Activated T-helper 17 cell treated with anti-CD3 and anti-CD28 coated beads, Interleukin-2, amount 50 U/mL, for 72 hours (primary cell): ENCODE data around the gene SPAAR. TPM values are rescaled to one million over a fixed set of nuclear protein-coding genes. Genes with fewer than 3 reads are reported as not detected.
"Not testable (repeated sequence)": the region's sequence is repeated elsewhere in the genome, so short reads cannot be mapped to it uniquely, and the experiment has no call there.

Experiments used
- ATAC-seq: fragments of 150-1000 bp; cut with Tn5 transposase; replicated peaks from 2 replicates; pipeline ENCODE4 v1.10.0; 2021; ENCODE audit warnings: mild to moderate bottlenecking, moderate library complexity
- H3K27ac Mint-ChIP-seq: one replicate; pipeline ENCODE4 v1.8.0; 2022; ENCODE audit warnings: mixed read lengths
- H3K27me3 Mint-ChIP-seq: one replicate; pipeline ENCODE4 v1.8.0; 2022; ENCODE audit warnings: mixed read lengths
- H3K36me3 Mint-ChIP-seq: one replicate; pipeline ENCODE4 v1.8.0; 2022; ENCODE audit warnings: low read depth, mild to moderate bottlenecking, mixed read lengths
- H3K4me1 Mint-ChIP-seq: one replicate; pipeline ENCODE4 v1.8.0; 2022; ENCODE audit warnings: mixed read lengths
- H3K4me3 Mint-ChIP-seq: one replicate; pipeline ENCODE4 v1.8.0; 2022; ENCODE audit warnings: mild to moderate bottlenecking, mixed read lengths
- H3K9me3 Mint-ChIP-seq: one replicate; pipeline ENCODE4 v1.8.0; 2022; ENCODE audit warnings: mixed read lengths
- total RNA-seq, 2 donors: library from RNA; stranded (reverse); gene quantifications; one replicate each; pipeline ENCODE4 v1.2.3, GENCODE V29; 2022

The SPAAR gene
- total RNA-seq, 2 donors from 2014 or later: not detected

- H3K4me3 Mint-ChIP-seq: peak overlapping the region; percentile 21
- no peaks in the 10 kb centered on the region for H3K9me3 Mint-ChIP-seq
- no peaks in the 10 kb centered on the region for H3K36me3 Mint-ChIP-seq
- H3K27me3 Mint-ChIP-seq: no peaks in the 10 kb centered on the region
- H3K27ac Mint-ChIP-seq: peak overlapping the region; percentile 61
- no peak for ATAC-seq
- H3K4me1 Mint-ChIP-seq: peaks cover 29% of the 10 kb centered on the region
These were observed 675 bp upstream of the SPAAR start for GRCh38 chr9:35908504-35909125.

GRCh38 chr9:35909687-35910612, 660 bp downstream of the SPAAR start:
- Mint-ChIP-seq H3K27me3 (no peaks in the 10 kb centered on the region), H3K4me3 (no peak overlapping the region), H3K27ac (no peak overlapping the region), H3K36me3 (no peaks in the 10 kb centered on the region), H3K9me3 (no peaks in the 10 kb centered on the region), H3K4me1 (peaks cover 29% of the 10 kb centered on the region)
- no peak for ATAC-seq

DNA sequence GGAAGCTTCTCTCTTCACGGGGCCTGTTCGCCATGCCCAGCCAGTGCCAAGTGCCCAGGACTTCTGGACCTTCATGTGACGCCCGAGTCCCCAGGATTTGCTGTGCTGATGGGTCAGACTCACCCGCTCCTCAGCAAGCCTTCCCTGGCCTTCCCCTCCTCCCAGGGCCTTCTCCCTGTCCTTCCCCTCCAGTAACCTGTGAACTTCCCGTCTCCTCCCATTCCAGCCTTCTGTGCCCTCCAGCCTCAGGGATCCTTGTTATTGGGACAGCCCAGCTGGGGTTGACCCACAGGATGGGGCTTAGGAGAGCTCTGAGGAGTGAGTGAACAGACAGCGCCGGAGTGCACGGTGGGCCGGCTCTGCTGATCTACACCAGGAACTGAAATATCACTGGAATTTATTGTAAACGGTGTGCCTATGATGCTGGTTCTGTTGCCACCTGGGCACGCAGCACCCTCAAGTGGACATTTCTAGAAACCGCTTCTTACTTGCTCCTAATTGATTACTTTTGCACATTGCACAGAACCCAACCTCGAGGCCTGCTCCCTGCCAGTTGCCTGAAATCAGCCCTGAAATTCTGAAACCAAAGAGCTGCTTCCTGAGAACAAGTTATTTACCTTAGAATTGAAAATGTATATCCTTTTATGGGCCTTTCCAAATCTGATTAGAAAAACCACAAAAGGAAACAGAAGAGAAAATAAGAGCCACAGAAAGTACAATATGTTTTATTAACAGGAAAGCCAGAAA, 1.5 kb downstream of the SPAAR start:
- H3K27me3 Mint-ChIP-seq: no peaks in the 10 kb centered on the region
- H3K27ac Mint-ChIP-seq: peak overlapping the region; percentile 81
- no peaks in the 10 kb centered on the region for H3K36me3 Mint-ChIP-seq
- H3K4me3 Mint-ChIP-seq: peak overlapping the region; percentile 72
- H3K9me3 Mint-ChIP-seq: no peaks in the 10 kb centered on the region
- peaks cover 29% of the 10 kb centered on the region for H3K4me1 Mint-ChIP-seq
- ATAC-seq: peak; percentile 59

GRCh38 chr9:35911690-35912089, 2.4 kb downstream of the SPAAR start:
- no peak for ATAC-seq
- Mint-ChIP-seq H3K9me3 (no peaks in the 10 kb centered on the region), H3K4me1 (peaks cover 29% of the 10 kb centered on the region), H3K36me3 (no peaks in the 10 kb centered on the region), H3K4me3 (no peak overlapping the region), H3K27me3 (no peaks in the 10 kb centered on the region), H3K27ac (peak overlapping the region; percentile 81)

DNA sequence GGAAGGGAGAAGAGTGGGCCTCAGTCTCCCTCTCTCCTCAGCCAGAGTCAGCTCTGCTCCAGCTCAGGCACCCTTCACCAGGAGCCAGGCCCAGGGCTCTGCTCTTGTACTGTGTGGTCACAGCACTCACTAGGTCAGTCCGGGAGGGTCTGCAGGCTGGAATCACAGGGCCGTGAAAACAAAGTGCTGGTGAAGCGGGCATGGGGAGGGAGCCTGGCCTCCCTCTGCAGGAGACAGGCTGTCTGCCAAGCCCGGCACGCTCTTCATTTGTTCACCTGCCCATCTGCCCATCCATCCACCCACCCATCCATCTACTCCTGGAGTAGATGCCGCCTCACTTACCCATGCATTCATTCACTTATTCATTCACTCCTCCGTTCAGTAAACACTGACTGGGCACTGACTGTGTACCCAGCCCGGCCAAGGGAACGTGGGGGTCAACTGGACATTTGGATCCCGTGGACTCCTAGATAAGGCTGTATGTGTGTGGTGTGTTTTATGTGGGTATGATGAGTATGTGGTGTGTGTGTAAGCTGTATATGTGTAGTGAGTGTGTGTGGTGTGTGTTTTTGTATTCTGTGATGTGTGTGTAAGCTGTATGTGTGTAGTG, 3.6 kb downstream of the SPAAR start:
- Mint-ChIP-seq H3K9me3 (no peaks in the 10 kb centered on the region), H3K27ac (no peak overlapping the region), H3K4me3 (no peak overlapping the region), H3K36me3 (no peaks in the 10 kb centered on the region), H3K27me3 (no peaks in the 10 kb centered on the region), H3K4me1 (peaks cover 24% of the 10 kb centered on the region)
- no peak for ATAC-seq

- peaks cover 20% of the 10 kb centered on the region for H3K4me1 Mint-ChIP-seq
- H3K27ac Mint-ChIP-seq, H3K4me3 Mint-ChIP-seq, H3K9me3 Mint-ChIP-seq, H3K36me3 Mint-ChIP-seq, H3K27me3 Mint-ChIP-seq, ATAC-seq: not testable (repeated sequence)
These were observed 4.1 kb downstream of the SPAAR start for GRCh38 chr9:35913429-35913828.

DNA sequence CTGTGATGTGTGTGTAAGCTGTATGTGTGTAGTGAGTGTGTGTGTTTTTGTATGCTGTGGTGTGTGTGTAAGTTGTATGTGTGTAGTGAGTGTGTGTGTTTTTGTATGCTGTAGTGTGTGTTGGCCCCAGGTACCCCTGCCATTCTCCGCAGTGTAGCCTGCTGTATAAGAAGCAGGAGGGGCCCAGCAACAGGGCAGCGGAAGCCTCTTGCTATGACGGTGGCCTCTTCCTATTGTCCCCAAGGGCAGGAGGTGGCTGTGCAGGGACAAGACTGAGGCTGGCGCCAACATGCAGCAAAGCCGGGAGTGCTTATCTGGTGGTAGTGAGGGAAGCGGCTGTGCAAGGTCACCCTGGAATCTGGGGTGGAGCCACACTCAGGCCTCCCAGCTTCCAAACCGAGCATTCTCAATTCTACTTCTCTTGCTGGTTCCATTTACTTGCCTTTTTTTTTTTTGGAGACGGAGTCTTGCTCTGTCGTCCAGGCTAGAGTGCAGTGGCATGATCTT, 5.1 kb downstream of the SPAAR start:
- peaks cover 13% of the 10 kb centered on the region for H3K4me1 Mint-ChIP-seq
- no peaks in the 10 kb centered on the region for H3K9me3 Mint-ChIP-seq
- H3K27ac Mint-ChIP-seq: no peak overlapping the region
- H3K4me3 Mint-ChIP-seq: no peak overlapping the region
- no peaks in the 10 kb centered on the region for H3K36me3 Mint-ChIP-seq
- peak; percentile 37 for ATAC-seq
- no peaks in the 10 kb centered on the region for H3K27me3 Mint-ChIP-seq

DNA sequence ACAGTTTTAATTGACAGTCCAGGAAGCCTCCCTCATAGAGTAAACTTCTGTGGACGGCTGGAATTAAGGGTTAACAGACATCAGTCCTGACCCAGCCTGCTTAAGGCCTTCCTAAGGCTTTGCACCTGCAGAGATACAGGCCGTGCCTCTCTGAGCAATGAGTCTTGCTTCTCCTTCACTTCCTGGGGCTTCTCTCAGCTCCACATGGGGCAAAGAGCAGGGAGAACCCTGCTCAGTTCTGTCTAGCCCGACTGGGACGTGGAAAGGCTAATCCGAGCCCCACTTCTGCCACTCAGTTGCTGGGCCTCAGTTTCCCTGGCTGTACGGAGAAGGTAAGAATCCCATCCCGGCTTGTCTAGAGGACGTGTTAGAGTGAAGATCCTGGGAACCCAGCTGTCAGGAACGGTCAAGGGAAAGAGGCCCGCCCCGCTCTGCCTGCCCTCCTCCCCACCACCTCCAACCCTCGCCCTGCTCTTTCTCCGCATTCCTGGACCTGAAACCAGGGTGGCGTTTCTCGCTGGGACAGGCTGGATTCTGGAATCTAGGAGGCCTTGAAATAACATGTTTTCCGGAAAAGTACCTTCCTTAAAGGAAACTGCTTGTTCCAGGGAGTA, 6.5 kb downstream of the SPAAR start:
- H3K36me3 Mint-ChIP-seq: no peaks in the 10 kb centered on the region
- H3K9me3 Mint-ChIP-seq: no peaks in the 10 kb centered on the region
- H3K27ac Mint-ChIP-seq: no peak overlapping the region
- no peak overlapping the region for H3K4me3 Mint-ChIP-seq
- no peaks in the 10 kb centered on the region for H3K27me3 Mint-ChIP-seq
- no peak for ATAC-seq
- peaks cover 10% of the 10 kb centered on the region for H3K4me1 Mint-ChIP-seq

DNA sequence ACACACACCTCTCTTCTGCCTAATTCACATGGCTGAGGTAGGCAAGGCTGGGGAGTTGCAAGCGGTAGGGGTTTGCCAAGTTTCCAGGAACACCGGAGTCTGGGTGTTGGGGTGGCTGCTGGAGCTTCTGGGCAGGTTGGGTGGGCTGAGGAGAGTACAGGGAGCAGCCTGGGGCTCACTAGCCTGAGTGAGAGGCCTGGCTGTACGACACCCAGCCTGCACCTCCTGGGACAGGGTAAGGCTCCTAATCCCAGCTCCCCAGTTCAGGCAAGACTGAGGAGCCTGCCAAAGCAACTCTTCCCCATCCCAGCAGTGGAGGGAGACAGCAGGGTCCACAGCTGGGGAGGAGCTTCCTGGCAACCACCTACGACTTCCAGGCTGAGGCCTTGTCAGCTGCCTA, 8.0 kb downstream of the SPAAR start:
- Mint-ChIP-seq H3K4me1 (no peaks in the 10 kb centered on the region), H3K27me3 (no peaks in the 10 kb centered on the region)
- ATAC-seq: no peak

GRCh38 chr9:35918780-35919179, 9.5 kb downstream of the SPAAR start:
- H3K36me3 Mint-ChIP-seq: no peaks in the 10 kb centered on the region
- H3K27me3 Mint-ChIP-seq: no peaks in the 10 kb centered on the region
- peak overlapping the region; percentile 4 for H3K27ac Mint-ChIP-seq
- H3K4me1 Mint-ChIP-seq: peaks cover 5% of the 10 kb centered on the region
- H3K4me3 Mint-ChIP-seq: no peak overlapping the region
- H3K9me3 Mint-ChIP-seq: no peaks in the 10 kb centered on the region
- ATAC-seq: no peak

More for the DNA sequence above, 8.0 kb downstream of the SPAAR start:
- Mint-ChIP-seq H3K36me3 (no peaks in the 10 kb centered on the region), H3K9me3 (no peaks in the 10 kb centered on the region), H3K27ac (no peak overlapping the region), H3K4me3 (no peak overlapping the region)

DNA sequence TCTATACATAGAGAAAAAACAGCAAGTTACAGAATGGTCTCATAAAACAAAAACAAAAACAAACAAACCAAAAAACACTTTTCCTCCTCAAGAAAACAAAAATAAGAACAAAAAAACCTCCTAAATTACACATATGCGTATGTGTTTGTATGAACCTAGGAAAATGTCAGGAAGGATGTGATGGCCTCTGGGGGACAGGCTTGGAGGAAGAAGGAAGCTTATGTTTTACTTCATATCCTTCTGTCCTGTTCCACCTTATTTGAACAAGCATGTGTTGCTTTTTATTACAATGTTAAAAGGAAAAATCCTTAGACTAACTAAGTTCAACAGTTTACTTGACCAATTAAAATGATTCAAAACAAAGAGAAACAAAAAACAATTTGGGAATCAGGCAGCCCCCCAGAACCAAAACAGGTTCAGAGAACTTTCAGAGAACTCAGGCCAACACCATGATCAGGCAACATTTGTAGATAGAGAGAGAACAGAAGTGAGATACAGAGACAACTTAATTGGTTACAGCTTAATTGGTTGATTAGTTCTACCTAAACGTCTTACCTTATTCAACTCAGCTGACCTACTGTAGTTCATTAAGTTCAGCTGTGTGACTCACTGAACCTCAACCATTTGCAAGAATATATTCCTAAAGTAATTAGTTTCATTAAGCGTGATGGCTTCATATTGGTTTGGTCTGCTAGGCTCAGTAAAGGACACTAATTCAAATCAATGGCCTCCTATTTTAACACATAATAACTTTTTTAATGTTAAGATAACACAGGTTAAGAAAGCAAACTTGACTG, 10.1 kb downstream of the SPAAR start:
- ATAC-seq: no peak

DNA sequence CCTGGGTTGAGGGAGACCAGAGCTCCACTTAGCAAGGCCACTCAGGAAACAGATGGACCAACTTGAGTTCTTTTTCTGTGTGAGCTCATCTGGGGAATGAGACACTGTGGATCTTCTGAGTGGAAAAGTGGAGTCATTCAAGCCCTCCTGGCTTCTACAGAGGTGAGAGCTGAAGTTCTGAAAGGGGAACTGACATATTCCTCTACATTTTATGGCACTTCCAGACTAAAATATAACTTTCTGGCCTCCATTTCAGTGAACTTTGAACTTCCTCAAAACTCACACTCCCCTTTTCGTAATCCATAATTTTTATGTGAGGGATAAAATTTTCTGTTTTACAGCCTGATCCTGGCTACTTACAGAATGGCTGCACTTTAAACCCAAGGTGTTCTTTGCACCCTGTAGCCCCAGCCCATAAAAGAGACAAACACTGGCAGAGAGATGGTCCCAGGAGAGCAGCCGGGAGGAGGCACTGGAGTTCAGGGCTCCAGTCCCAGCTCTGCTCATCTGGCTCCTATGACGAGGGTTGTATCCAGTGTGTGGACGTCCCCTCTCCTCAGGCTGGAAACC, 10.8 kb downstream of the SPAAR start:
- ATAC-seq: no peak
- H3K4me1 Mint-ChIP-seq: peaks cover 10% of the 10 kb centered on the region
- no peaks in the 10 kb centered on the region for H3K36me3 Mint-ChIP-seq
- no peak overlapping the region for H3K27ac Mint-ChIP-seq
- H3K9me3 Mint-ChIP-seq: no peaks in the 10 kb centered on the region
- H3K27me3 Mint-ChIP-seq: no peaks in the 10 kb centered on the region
- no peak overlapping the region for H3K4me3 Mint-ChIP-seq

More for the DNA sequence above, 10.1 kb downstream of the SPAAR start:
- H3K36me3 Mint-ChIP-seq: no peaks in the 10 kb centered on the region
- peaks cover 10% of the 10 kb centered on the region for H3K4me1 Mint-ChIP-seq
- no peaks in the 10 kb centered on the region for H3K9me3 Mint-ChIP-seq
- H3K27ac Mint-ChIP-seq: no peak overlapping the region
- H3K27me3 Mint-ChIP-seq: no peaks in the 10 kb centered on the region
- H3K4me3 Mint-ChIP-seq: no peak overlapping the region

DNA sequence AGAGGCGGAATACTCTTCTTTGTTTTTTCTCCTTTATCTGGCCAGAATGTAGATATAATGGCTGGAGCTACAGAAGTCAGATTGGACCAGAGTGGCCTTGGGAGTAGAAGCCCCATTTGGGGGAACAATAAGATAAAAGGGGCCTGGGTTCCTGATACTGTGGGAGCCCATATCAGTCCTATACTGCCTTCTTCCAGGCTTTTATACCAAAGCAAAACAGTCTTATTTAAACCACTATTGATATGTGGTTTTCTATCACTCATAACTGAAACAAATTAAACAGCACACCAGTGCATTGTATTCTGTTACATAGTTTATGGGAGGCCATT, 14.3 kb downstream of the SPAAR start:
- H3K36me3 Mint-ChIP-seq: no peaks in the 10 kb centered on the region
- no peaks in the 10 kb centered on the region for H3K9me3 Mint-ChIP-seq
- no peaks in the 10 kb centered on the region for H3K27me3 Mint-ChIP-seq
- peak overlapping the region; percentile 51 for H3K27ac Mint-ChIP-seq
- no peak overlapping the region for H3K4me3 Mint-ChIP-seq
- no peak for ATAC-seq
- H3K4me1 Mint-ChIP-seq: peaks cover 10% of the 10 kb centered on the region
